ENCODE results near the gene BAIAP2L1. TPM values are rescaled to one million over a fixed set of nuclear protein-coding genes. Genes with fewer than 3 reads are reported as not detected.

The BAIAP2L1 gene
- polyA plus RNA-seq, 1 donor (not counting 4 experiments of a cell fraction or from before 2014, with no cell fraction given), result 41.7 TPM

- DNase-seq (ENCODE audit: low read depth, low spot score) (no peak), FAIRE-seq (no peak)
- TF ChIP-seq CTCF (optimal IDR thresholded peaks at IDR 0.05 in 1 of 3, IDR thresholded peaks at IDR 0.05 in 1 of 3, conservative IDR thresholded peaks at IDR 0.05 in 1 of 3; ENCODE audit: extremely low read depth in 1 of 3, insufficient read depth in 2 of 3, low read length in 3 of 3) (no peak), EZH2 (IDR thresholded peaks at IDR 0.05; ENCODE audit: low read length) (no peak)
- dilution Hi-C loops (cut with MboI; ENCODE audit: extremely low pct_ligation_motif_present, low sequenced_read_pairs), result no loop called here
- Histone ChIP-seq H3K27me3 (ENCODE audit: control insufficient read depth, extremely low read depth, insufficient read depth, low read length) (no peaks in the 10 kb centered on the region), H3K9me1 (ENCODE audit: control insufficient read depth, extremely low read depth, insufficient read depth, low read length) (peaks cover 8% of the 10 kb centered on the region), H3K4me3 (ENCODE audit: control insufficient read depth in 2 of 3, extremely low read depth in 1 of 3, insufficient read depth in 2 of 3, low read depth in 1 of 3, low read length in 3 of 3) (no peak overlapping the region), H2AFZ (ENCODE audit: control insufficient read depth, low read length) (no peak overlapping the region), H3K79me2 (ENCODE audit: control insufficient read depth, insufficient read depth, low read length) (peaks cover 70% of the 10 kb centered on the region), H3K4me2 (ENCODE audit: control insufficient read depth, extremely low read depth, insufficient read depth, low read depth, low read length) (no peak overlapping the region), H3K9ac (ENCODE audit: control insufficient read depth, extremely low read depth, insufficient read depth, low read length) (no peak overlapping the region), H4K20me1 (ENCODE audit: control insufficient read depth, extremely low read depth, insufficient read depth, low read length) (peaks cover 8% of the 10 kb centered on the region), H3K4me1 (ENCODE audit: control insufficient read depth, extremely low read depth, insufficient read depth, low read length) (peaks cover 5% of the 10 kb centered on the region), H3K9me3 (ENCODE audit: control insufficient read depth, low read depth, low read length) (no peaks in the 10 kb centered on the region), H3K27ac (ENCODE audit: control insufficient read depth, insufficient read depth, low read length) (no peak overlapping the region), H3K36me3 (ENCODE audit: control insufficient read depth in 2 of 2, extremely low read depth in 1 of 2, insufficient read depth in 2 of 2, low read length in 2 of 2) (peaks cover 6 to 8% of the 10 kb centered on the region in 2 experiments)
Observed at GRCh38 chr7:98324782-98325181, 76.1 kb downstream of the BAIAP2L1 start.

- DNase-seq (ENCODE audit: low read depth, low spot score) (no peak), FAIRE-seq (no peak)
- H3K79me2 ChIP-seq (ENCODE audit: control insufficient read depth, insufficient read depth, low read length), result peaks cover 62% of the 10 kb centered on the region
- peaks cover 5% of the 10 kb centered on the region for H3K4me1 ChIP-seq (ENCODE audit: control insufficient read depth, extremely low read depth, insufficient read depth, low read length)
- TF ChIP-seq EZH2 (IDR thresholded peaks at IDR 0.05; ENCODE audit: low read length), result no peak
- no peak for TF ChIP-seq CTCF (optimal IDR thresholded peaks at IDR 0.05 in 1 of 3, IDR thresholded peaks at IDR 0.05 in 1 of 3, conservative IDR thresholded peaks at IDR 0.05 in 1 of 3; ENCODE audit: extremely low read depth in 1 of 3, insufficient read depth in 2 of 3, low read length in 3 of 3)
- H3K9me1 ChIP-seq (ENCODE audit: control insufficient read depth, extremely low read depth, insufficient read depth, low read length), result peaks cover 6% of the 10 kb centered on the region
- no peaks in the 10 kb centered on the region for H3K9me3 ChIP-seq (ENCODE audit: control insufficient read depth, low read depth, low read length)
- H3K36me3 ChIP-seq (ENCODE audit: control insufficient read depth in 2 of 2, extremely low read depth in 1 of 2, insufficient read depth in 2 of 2, low read length in 2 of 2), result peaks cover 6 to 11% of the 10 kb centered on the region in 2 experiments
- no peak overlapping the region for H2AFZ ChIP-seq (ENCODE audit: control insufficient read depth, low read length)
- H3K9ac ChIP-seq (ENCODE audit: control insufficient read depth, extremely low read depth, insufficient read depth, low read length), result no peak overlapping the region
- H3K4me2 ChIP-seq (ENCODE audit: control insufficient read depth, extremely low read depth, insufficient read depth, low read depth, low read length), result no peak overlapping the region
- dilution Hi-C loops (cut with MboI; ENCODE audit: extremely low pct_ligation_motif_present, low sequenced_read_pairs), result no loop called here
- no peak overlapping the region for H3K27ac ChIP-seq (ENCODE audit: control insufficient read depth, insufficient read depth, low read length)
- no peak overlapping the region for H3K4me3 ChIP-seq (ENCODE audit: control insufficient read depth in 2 of 3, extremely low read depth in 1 of 3, insufficient read depth in 2 of 3, low read depth in 1 of 3, low read length in 3 of 3)
- peaks cover 8% of the 10 kb centered on the region for H4K20me1 ChIP-seq (ENCODE audit: control insufficient read depth, extremely low read depth, insufficient read depth, low read length)
- H3K27me3 ChIP-seq (ENCODE audit: control insufficient read depth, extremely low read depth, insufficient read depth, low read length), result no peaks in the 10 kb centered on the region
Observed at GRCh38 chr7:98323597-98324322, 77.1 kb downstream of the BAIAP2L1 start.

All from keratinocyte (primary cell).